ENCODE data around the gene ZNF277.

DNA sequence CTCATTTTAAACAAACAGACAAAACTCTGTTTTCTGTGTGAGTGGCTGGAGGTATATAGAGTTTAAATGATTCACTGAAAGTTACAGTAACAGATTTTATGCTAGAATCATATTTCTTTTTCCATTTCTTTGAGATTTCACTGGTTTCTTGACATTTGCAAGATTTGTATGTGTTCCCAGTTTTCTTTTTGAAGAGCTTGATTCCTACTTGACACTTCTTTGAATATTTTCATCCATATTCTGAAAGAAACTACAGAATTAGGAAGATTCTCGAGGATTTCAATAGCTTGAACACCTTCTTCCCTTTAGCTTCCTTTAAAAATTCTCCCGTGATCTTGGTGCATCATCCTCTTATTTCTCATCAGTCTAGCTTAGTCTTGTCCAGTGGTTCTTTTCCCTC is 93.6 kb downstream of the ZNF277 start:
- no peak for TF ChIP-seq POLR2A (IDR thresholded peaks at IDR 0.05)
- TF ChIP-seq, protein P1, sequence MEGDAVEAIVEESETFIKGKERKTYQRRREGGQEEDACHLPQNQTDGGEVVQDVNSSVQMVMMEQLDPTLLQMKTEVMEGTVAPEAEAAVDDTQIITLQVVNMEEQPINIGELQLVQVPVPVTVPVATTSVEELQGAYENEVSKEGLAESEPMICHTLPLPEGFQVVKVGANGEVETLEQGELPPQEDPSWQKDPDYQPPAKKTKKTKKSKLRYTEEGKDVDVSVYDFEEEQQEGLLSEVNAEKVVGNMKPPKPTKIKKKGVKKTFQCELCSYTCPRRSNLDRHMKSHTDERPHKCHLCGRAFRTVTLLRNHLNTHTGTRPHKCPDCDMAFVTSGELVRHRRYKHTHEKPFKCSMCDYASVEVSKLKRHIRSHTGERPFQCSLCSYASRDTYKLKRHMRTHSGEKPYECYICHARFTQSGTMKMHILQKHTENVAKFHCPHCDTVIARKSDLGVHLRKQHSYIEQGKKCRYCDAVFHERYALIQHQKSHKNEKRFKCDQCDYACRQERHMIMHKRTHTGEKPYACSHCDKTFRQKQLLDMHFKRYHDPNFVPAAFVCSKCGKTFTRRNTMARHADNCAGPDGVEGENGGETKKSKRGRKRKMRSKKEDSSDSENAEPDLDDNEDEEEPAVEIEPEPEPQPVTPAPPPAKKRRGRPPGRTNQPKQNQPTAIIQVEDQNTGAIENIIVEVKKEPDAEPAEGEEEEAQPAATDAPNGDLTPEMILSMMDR (IDR thresholded peaks at IDR 0.05): no peak
- no peak for TF ChIP-seq POLR2AphosphoS5 (IDR thresholded peaks at IDR 0.05; ENCODE audit: insufficient read depth in 1 of 2, low read depth in 1 of 2)

Data from vagina (tissue), 2 donors.